H1 (cell line): ENCODE measurements around the gene ELOVL6. TPM values are rescaled to one million over a fixed set of nuclear protein-coding genes. Genes with fewer than 3 reads are reported as not detected.

Experiments used
- CTCF ChIA-PET: fragments of 300-600 bp; sonication (Branson Sonifier 250); formaldehyde crosslinking; loops from one replicate; lab custom pipeline; 2021; ENCODE audit not compliant: partially characterized antibody; lab: Charles Lee
- POLR2A ChIA-PET: fragments of 300-600 bp; sonication (Branson Sonifier 250); formaldehyde crosslinking; loops from one replicate; lab custom pipeline; 2021; ENCODE audit warnings: inconsistent platforms; ENCODE audit not compliant: partially characterized antibody; lab: Charles Lee
- DNase-seq, 2 experiments: peaks; one replicate each; pipeline versions ENCODE4 v3.0.0 to v3.0.0-alpha.2; 2010 to 2022; ENCODE audit warnings: low spot score in 2 of 2, low read depth in 1 of 2, mixed read lengths in 1 of 2
- FAIRE-seq: peaks from 2 replicates; lab custom pipeline; 2011; peaks lifted over from hg19 to GRCh38; lab: Jason Lieb, UNC
- H2AFZ ChIP-seq: 2 replicates; pipeline ENCODE4 v1.8.1; 2012; ENCODE audit warnings: low read length, inconsistent platforms
- H2AK5ac ChIP-seq: 2 replicates; pipeline ENCODE4 v1.6.1; 2013; ENCODE audit warnings: low read depth, low read length
- H2BK120ac ChIP-seq: replicated peaks from 2 replicates; pipeline ENCODE3; 2013; ENCODE audit warnings: low read depth, low read length, inconsistent platforms
- H2BK12ac ChIP-seq: 2 replicates; pipeline ENCODE4 v1.6.1; 2013; ENCODE audit warnings: low read depth, low read length
- H2BK15ac ChIP-seq: 2 replicates; pipeline ENCODE4 v1.6.1; 2013; ENCODE audit warnings: low read length
- H2BK20ac ChIP-seq: 2 replicates; pipeline ENCODE4 v1.6.1; 2013; ENCODE audit warnings: low read length
- H2BK5ac ChIP-seq: 2 replicates; pipeline ENCODE4 v1.6.1; 2013; ENCODE audit warnings: low read depth, low read length
- H3K14ac ChIP-seq: 2 replicates; pipeline ENCODE4 v1.6.1; 2013; ENCODE audit warnings: inconsistent platforms; ENCODE audit not compliant: insufficient read length
- H3K18ac ChIP-seq: 2 replicates; pipeline ENCODE4 v1.6.1; 2013; ENCODE audit warnings: low read length; ENCODE audit errors: extremely low read depth
- H3K23ac ChIP-seq: 2 replicates; pipeline ENCODE4 v1.6.1; 2013; ENCODE audit warnings: inconsistent platforms; ENCODE audit not compliant: insufficient read length
- H3K23me2 ChIP-seq: 2 replicates; pipeline ENCODE4 v1.6.1; 2013; ENCODE audit warnings: low read depth, low read length
- H3K27ac ChIP-seq: 2 replicates; pipeline ENCODE4 v1.6.1; 2011; ENCODE audit warnings: low read depth, low read length, inconsistent platforms
- H3K27me3 ChIP-seq, 4 experiments: replicated peaks in 1 of 4; 1 replicate in 1 of 4; 2 replicates in 3 of 4; pipeline versions ENCODE4 v1.6.1 to v1.8.1; 2011 to 2013; ENCODE audit warnings: low read length in 3 of 4, mild to moderate bottlenecking in 3 of 4, inconsistent platforms in 2 of 4, mixed read lengths in 2 of 4, moderate library complexity in 1 of 4; ENCODE audit not compliant: control insufficient read depth in 3 of 4, insufficient read depth in 3 of 4; ENCODE audit errors: extremely low read depth in 1 of 4
- H3K36me3 ChIP-seq, 4 experiments: 2 replicates each; pipeline versions ENCODE4 v1.6.1 to v1.8.1; 2011 to 2013; ENCODE audit warnings: mild to moderate bottlenecking in 4 of 4, low read length in 3 of 4, moderate library complexity in 2 of 4, control low read depth in 1 of 4, inconsistent platforms in 1 of 4; ENCODE audit not compliant: insufficient read depth in 4 of 4, control insufficient read depth in 2 of 4
- H3K4ac ChIP-seq: replicated peaks from 2 replicates; pipeline ENCODE3; 2013; ENCODE audit warnings: low read length, low read depth, mixed read lengths, inconsistent platforms; ENCODE audit not compliant: insufficient read length
- H3K4me1 ChIP-seq, 4 experiments: replicated peaks in 1 of 4; 1 replicate in 1 of 4; 2 replicates in 3 of 4; pipeline versions ENCODE4 v1.6.1 to v1.8.1; 2011 to 2013; ENCODE audit warnings: low read length in 3 of 4, inconsistent platforms in 2 of 4, mixed read lengths in 1 of 4; ENCODE audit not compliant: insufficient read depth in 4 of 4, control insufficient read depth in 3 of 4
- H3K4me2 ChIP-seq, 2 experiments: 2 replicates each; pipeline versions ENCODE4 v1.6.1 to v1.8.1; 2011 to 2013; ENCODE audit warnings: low read depth in 2 of 2, low read length in 2 of 2, control low read depth in 1 of 2, inconsistent platforms in 1 of 2, mild to moderate bottlenecking in 1 of 2; ENCODE audit not compliant: insufficient read depth in 1 of 2
- H3K4me3 ChIP-seq, 4 experiments: fragments of 200-600, 300-600 bp in 1 of 4; sonication (generic), shearing (Covaris generic), sonication (Bioruptor Twin) in 1 of 4; 2 replicates each; pipeline versions ENCODE4 v1.5.1 to v1.8.1; 2011 to 2016; ENCODE audit warnings: low read length in 4 of 4, low read depth in 3 of 4, control low read depth in 2 of 4, inconsistent platforms in 2 of 4, mild to moderate bottlenecking in 2 of 4, mixed read lengths in 1 of 4, moderate library complexity in 1 of 4; ENCODE audit not compliant: insufficient read depth in 2 of 4; ENCODE audit errors: extremely low read depth in 1 of 4
- H3K56ac ChIP-seq: replicated peaks from 2 replicates; pipeline ENCODE3; 2013; ENCODE audit warnings: low read depth, mild to moderate bottlenecking, mixed read lengths, low read length, inconsistent platforms; ENCODE audit not compliant: insufficient read length
- H3K79me1 ChIP-seq: 2 replicates; pipeline ENCODE4 v1.6.1; 2013; ENCODE audit warnings: low read depth, low read length, control low read depth
- H3K79me2 ChIP-seq, 2 experiments: 2 replicates each; pipeline versions ENCODE4 v1.6.1 to v1.8.1; 2012 to 2013; ENCODE audit warnings: low read length in 2 of 2, mild to moderate bottlenecking in 2 of 2, inconsistent platforms in 1 of 2; ENCODE audit not compliant: insufficient read depth in 2 of 2, control insufficient read depth in 1 of 2
- H3K9ac ChIP-seq, 4 experiments: replicated peaks in 1 of 4; 1 replicate in 1 of 4; 2 replicates in 3 of 4; pipeline versions ENCODE4 v1.6.1 to v1.8.1; 2011 to 2013; ENCODE audit warnings: low read depth in 3 of 4, low read length in 3 of 4, control low read depth in 2 of 4, mild to moderate bottlenecking in 2 of 4, moderate library complexity in 2 of 4, inconsistent platforms in 1 of 4; ENCODE audit errors: extremely low read depth in 1 of 4
- H3K9me3 ChIP-seq, 2 experiments: 2 replicates each; pipeline versions ENCODE4 v1.6.1 to v1.8.1; 2012 to 2013; ENCODE audit warnings: mild to moderate bottlenecking in 2 of 2, moderate library complexity in 2 of 2, control low read depth in 1 of 2, inconsistent platforms in 1 of 2, low read depth in 1 of 2, low read length in 1 of 2, mixed read lengths in 1 of 2; ENCODE audit not compliant: insufficient read depth in 2 of 2
- H4K20me1 ChIP-seq, 2 experiments: replicated peaks in 1 of 2; 2 replicates each; pipeline versions ENCODE3 to v1.8.1; 2011 to 2013; ENCODE audit warnings: inconsistent platforms in 2 of 2, low read length in 2 of 2, mild to moderate bottlenecking in 1 of 2; ENCODE audit not compliant: insufficient read depth in 2 of 2, control insufficient read depth in 1 of 2
- H4K5ac ChIP-seq: 2 replicates; pipeline ENCODE4 v1.6.1; 2013; ENCODE audit warnings: low read length, low read depth, mixed read lengths, inconsistent platforms; ENCODE audit not compliant: insufficient read length
- H4K8ac ChIP-seq: 2 replicates; pipeline ENCODE4 v1.8.0; 2013; ENCODE audit warnings: mild to moderate bottlenecking, moderate library complexity, low read length, inconsistent platforms; ENCODE audit not compliant: insufficient read depth; ENCODE audit errors: extremely low read depth
- H4K91ac ChIP-seq: replicated peaks from 2 replicates; pipeline ENCODE3; 2013; ENCODE audit warnings: low read length, mixed read lengths, inconsistent platforms; ENCODE audit not compliant: insufficient read length
- ASH2L ChIP-seq: fragments of 200-600, 300-600 bp; sonication (generic); IDR thresholded peaks from one replicate; pipeline ENCODE4 v1.7.1; 2017; ENCODE audit warnings: low read length
- CEBPB ChIP-seq: IDR thresholded peaks from 2 replicates; pipeline ENCODE4 v1.6.1; 2012; ENCODE audit warnings: low read depth, low read length
- CTBP2 ChIP-seq: IDR thresholded peaks from 2 replicates; pipeline ENCODE4 v1.7.0; 2011; ENCODE audit warnings: borderline replicate concordance, mild to moderate bottlenecking, moderate library complexity, mixed read lengths, low read length; ENCODE audit not compliant: insufficient read depth, insufficient read length
- E2F6 ChIP-seq: IDR thresholded peaks from 2 replicates; pipeline ENCODE4 v1.6.1; 2012; ENCODE audit warnings: inconsistent platforms
- KDM4A ChIP-seq: IDR thresholded peaks from one replicate; pipeline ENCODE4 v1.7.1; 2012; ENCODE audit warnings: low read depth, mild to moderate bottlenecking, moderate library complexity, low read length, inconsistent platforms; ENCODE audit not compliant: severe bottlenecking
- NANOG ChIP-seq: IDR thresholded peaks from 2 replicates; pipeline ENCODE4 v1.6.1; 2011; ENCODE audit warnings: low read length, low read depth, mild to moderate bottlenecking, inconsistent platforms; ENCODE audit not compliant: insufficient read depth, poor library complexity, severe bottlenecking
- RAD21 ChIP-seq, 2 experiments: IDR thresholded peaks in 1 of 2; conservative IDR thresholded peaks in 1 of 2; 2 replicates each; pipeline ENCODE4 v1.6.1; 2011; ENCODE audit warnings: low read depth in 2 of 2, low read length in 2 of 2, improper control_type of control experiment in 1 of 2, inconsistent platforms in 1 of 2, mild to moderate bottlenecking in 1 of 2, moderate library complexity in 1 of 2
- RBBP5 ChIP-seq: IDR thresholded peaks from 2 replicates; pipeline ENCODE4 v1.7.1; 2012; ENCODE audit warnings: low read depth, mild to moderate bottlenecking, inconsistent platforms, low read length, moderate library complexity, borderline replicate concordance
- RNF2 ChIP-seq: fragments of 200-900, 300-1000 bp; sonication (generic); IDR thresholded peaks from 2 replicates; pipeline ENCODE4 v1.7.1; 2016; ENCODE audit warnings: borderline replicate concordance, low read depth, mild to moderate bottlenecking, antibody characterized with exemption, low read length; ENCODE audit not compliant: poor library complexity, severe bottlenecking; ENCODE audit errors: missing control alignments
- SIN3A ChIP-seq, 2 experiments: IDR thresholded peaks in 1 of 2; conservative IDR thresholded peaks in 1 of 2; 2 replicates each; pipeline ENCODE4 v1.6.1; 2011 to 2012; ENCODE audit warnings: low read length in 2 of 2, improper control_type of control experiment in 1 of 2, low read depth in 1 of 2, mild to moderate bottlenecking in 1 of 2
- SP1 ChIP-seq: IDR thresholded peaks from 2 replicates; pipeline ENCODE4 v1.6.1; 2011; ENCODE audit warnings: low read depth, low read length
- YY1 ChIP-seq: IDR thresholded peaks from 2 replicates; pipeline ENCODE4 v1.6.1; 2011; ENCODE audit warnings: low read depth, mild to moderate bottlenecking, low read length
- WGBS, 2 experiments: shearing (Covaris generic) in 1 of 2; methylation state at CpG; one replicate each; pipeline versions ENCODE4 v1.1.6 to v1.1.7; 2013 to 2015; ENCODE audit warnings: low lambda C conversion rate in 2 of 2, mixed read lengths in 2 of 2, inconsistent platforms in 1 of 2, low coverage in 1 of 2, missing lambda C conversion rate in 1 of 2; ENCODE audit not compliant: insufficient replicate concordance in 2 of 2, insufficient coverage in 1 of 2, insufficient read length in 1 of 2; ENCODE audit errors: extremely low coverage in 1 of 2, missing lambda C conversion rate in 1 of 2; 5-methylcytosine and 5-hydroxymethylcytosine counted together
- polyA plus RNA-seq, 7 experiments: library from polyadenylated mRNA; depleted of rRNA in 3 of 7; stranded (reverse) in 5 of 7; unstranded in 2 of 7; fragments of >200 nt in 5 of 7; fragments of 200-250 nt in 2 of 7; gene quantifications; 1 replicate in 5 of 7; 2 replicates in 1 of 7; 4 replicates in 1 of 7; pipeline versions ENCODE4 v1.2.1 to v1.2.3, GENCODE V29; 2011 to 2013; ENCODE audit warnings: missing spikeins in 2 of 7, mixed read lengths in 2 of 7
- total RNA-seq: library from RNA; stranded (reverse); fragmentation: NEBNext Ultra II Directional; extraction: Animal tissue kit (Norgen Biotek cat#: 25700); gene quantifications from 2 replicates; pipeline ENCODE4 v1.2.1, GENCODE V29; 2021

Gene ELOVL6
- total and polyA plus RNA-seq, 2 of the 8 experiments (the other 6 are each of a cell fraction or from before 2014, with no cell fraction given): 27.8 to 86.6 TPM

DNA sequence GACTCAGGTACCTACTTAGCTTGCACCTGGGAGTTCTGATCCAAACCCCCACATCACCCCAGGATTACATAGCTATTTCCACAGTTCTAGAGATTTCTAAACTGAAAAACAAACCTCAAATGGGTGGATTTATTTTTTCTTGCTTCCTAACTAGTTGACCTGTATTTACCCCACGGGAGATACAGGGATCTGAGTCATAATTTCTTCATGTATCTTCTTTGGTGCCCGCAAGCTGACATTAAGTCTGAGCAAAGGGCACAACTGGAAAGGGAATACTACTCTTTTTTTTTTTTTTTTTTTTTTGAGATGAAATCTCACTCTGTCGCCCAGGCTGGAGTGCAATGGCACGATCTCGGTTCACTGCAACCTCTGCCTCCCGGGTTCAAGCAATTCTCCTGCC is 10.0 kb upstream of the ELOVL6 start:
- Histone ChIP-seq H3K79me1 (no peaks in the 10 kb centered on the region), H2AK5ac (no peak overlapping the region), H3K4me1 (peaks cover 0 to 3% (median 0%) of the 10 kb centered on the region in 4 experiments; a peak in 1 of 7 replicates), H3K18ac (no peak overlapping the region), H3K27me3 (no peaks in the 10 kb centered on the region), H3K4me3 (no peak overlapping the region), H3K36me3 (no peaks in the 10 kb centered on the region), H4K20me1 (no peaks in the 10 kb centered on the region), H2BK12ac (no peak overlapping the region), H3K14ac (no peak overlapping the region), H3K79me2 (no peaks in the 10 kb centered on the region), H3K23me2 (no peaks in the 10 kb centered on the region), H3K9ac (no peak overlapping the region), H2BK120ac (no peak overlapping the region), H2AFZ (no peak overlapping the region), H2BK15ac (no peak overlapping the region), H3K4me2 (no peak overlapping the region), H3K4ac (no peak overlapping the region), H2BK20ac (no peak overlapping the region), H3K23ac (no peak overlapping the region), H3K56ac (no peak overlapping the region), H4K91ac (no peak overlapping the region), H4K5ac (no peak overlapping the region), H3K27ac (no peak overlapping the region), H4K8ac (no peak overlapping the region), H2BK5ac (no peak overlapping the region), H3K9me3 (no peaks in the 10 kb centered on the region)
- no peak for FAIRE-seq
- no peak for DNase-seq
- ChIA-PET CTCF (interaction anchor here (0.7 to 0.9 kb wide), 3 partner anchors 10 to 78 kb away, joined by 3 to 4 read pairs (median 3); partner anchors contain the start of gene ELOVL6), POLR2A (interaction anchor here (2.9 kb wide), 1 partner anchor 11 kb away, joined by 16 read pairs; the partner anchor contains the start of gene ELOVL6)
- 94% methylated on average over 3 of the region's 6 CpGs; no CpG with 5 or more reads in 1 of the 2 experiments for WGBS, 2 experiments
- TF ChIP-seq ASH2L (no peak), RBBP5 (no peak), CEBPB (no peak), NANOG (no peak), KDM4A (no peak), CTBP2 (no peak), E2F6 (no peak), SIN3A (conservative IDR thresholded peaks at IDR 0.05 in 1 of 2, IDR thresholded peaks at IDR 0.05 in 1 of 2; ENCODE audit: low read depth in 1 of 2, low read length in 2 of 2) (no peak), SP1 (no peak), RNF2 (no peak), RAD21 (IDR thresholded peaks at IDR 0.05 in 1 of 2, conservative IDR thresholded peaks at IDR 0.05 in 1 of 2; ENCODE audit: low read depth in 2 of 2, low read length in 2 of 2) (no peak), YY1 (no peak)
